GM21526 (cell line): ENCODE data around the gene PMP22.
"Not testable (repeated sequence)": the region's sequence is repeated elsewhere in the genome, so short reads cannot be mapped to it uniquely, and the experiment has no call there.

Experiments used
- ATAC-seq: cut with Tn5 transposase; IDR thresholded peaks from one replicate; pipeline ENCODE4 v1.9.1; 2021; ENCODE audit warnings: moderate library complexity; ENCODE audit not compliant: unreplicated experiment, low FRiP score

Gene PMP22

GRCh38 chr17:15220785-15221184 lies 44.3 kb downstream of the PMP22 start:
- no peak for ATAC-seq

GRCh38 chr17:15216481-15216880 lies 48.6 kb downstream of the PMP22 start:
- no peak for ATAC-seq

GRCh38 chr17:15213381-15214087 lies 51.6 kb downstream of the PMP22 start:
- ATAC-seq, result no peak

GRCh38 chr17:15210247-15210646 lies 54.9 kb downstream of the PMP22 start:
- ATAC-seq, result no peak

GRCh38 chr17:15203062-15203461 lies 62.1 kb downstream of the PMP22 start:
- ATAC-seq, result not testable (repeated sequence)

DNA sequence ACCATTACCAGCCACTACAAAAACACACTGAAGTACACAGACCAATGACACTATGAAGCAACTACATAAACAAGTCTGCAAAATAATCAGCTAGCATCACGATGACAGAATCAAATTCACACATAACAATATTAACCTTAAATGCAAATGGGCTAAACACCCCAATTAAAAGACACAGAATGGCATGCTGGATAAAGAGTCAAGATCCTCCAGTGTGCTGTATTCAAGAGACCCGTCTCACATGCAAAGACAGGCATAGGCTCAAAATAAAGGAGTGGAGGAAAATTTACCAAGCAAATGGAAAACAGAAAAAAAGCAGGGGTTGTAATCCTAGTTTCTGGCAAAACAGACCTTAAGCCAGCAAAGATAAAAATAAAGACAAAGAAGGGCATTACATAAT lies 64.6 kb downstream of the PMP22 start:
- ATAC-seq, result not testable (repeated sequence)

DNA sequence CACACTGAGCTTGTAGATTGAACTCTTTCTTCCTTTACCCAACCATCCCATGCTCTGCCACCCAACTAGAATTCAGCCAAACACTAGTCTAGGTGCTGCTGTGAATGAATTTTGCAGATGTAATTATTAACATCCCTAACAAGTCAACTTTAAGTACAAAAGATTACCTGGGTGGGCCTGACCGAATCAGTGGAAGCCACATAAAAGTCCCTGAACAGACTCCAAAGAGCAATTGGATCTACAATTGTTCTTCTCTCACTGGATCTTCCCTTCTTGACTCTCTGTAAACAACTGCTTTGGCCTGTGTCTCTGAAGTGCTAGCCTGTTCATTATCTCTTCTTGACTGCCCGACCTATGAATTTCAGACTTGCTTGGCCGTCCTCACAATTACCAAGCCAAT lies 67.9 kb downstream of the PMP22 start:
- ATAC-seq, result no peak

DNA sequence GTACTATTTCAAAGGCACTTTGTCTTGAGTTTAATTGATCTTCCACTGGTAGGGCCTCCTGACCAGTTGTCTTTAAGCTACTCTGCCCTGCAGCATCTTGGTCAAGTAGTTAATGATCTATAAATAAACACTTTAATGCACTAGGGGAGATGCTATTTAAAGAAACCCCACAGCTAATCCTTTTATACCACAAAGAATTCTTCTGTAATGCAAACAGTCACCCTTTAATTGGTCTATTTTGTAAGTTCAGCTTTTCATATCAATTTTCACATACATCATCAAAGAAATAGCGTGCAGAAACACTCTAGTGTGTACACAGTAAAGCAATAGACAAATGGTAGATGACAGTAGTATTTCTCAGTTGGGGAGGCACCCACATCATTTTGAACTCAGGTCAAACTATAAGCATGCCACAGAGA lies 70.3 kb downstream of the PMP22 start:
- ATAC-seq, result no peak

DNA sequence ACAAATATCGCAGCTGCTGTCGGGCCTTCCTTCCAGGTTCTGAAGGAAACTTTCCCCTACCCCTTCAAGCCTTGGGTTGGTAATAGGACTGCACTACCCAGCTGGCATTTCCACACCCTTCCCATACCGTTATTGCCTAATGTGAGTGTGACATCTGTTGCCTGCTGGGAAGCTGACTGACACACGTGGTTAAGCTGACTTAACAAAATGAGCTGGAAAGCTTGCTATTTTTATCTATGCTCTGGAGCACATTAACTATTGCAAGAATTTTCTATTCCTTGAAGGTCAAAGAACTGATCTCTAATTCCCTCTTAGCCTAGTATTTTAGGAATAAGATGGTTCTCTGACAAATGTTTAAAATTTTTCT lies 79.5 kb downstream of the PMP22 start:
- no peak for ATAC-seq

DNA sequence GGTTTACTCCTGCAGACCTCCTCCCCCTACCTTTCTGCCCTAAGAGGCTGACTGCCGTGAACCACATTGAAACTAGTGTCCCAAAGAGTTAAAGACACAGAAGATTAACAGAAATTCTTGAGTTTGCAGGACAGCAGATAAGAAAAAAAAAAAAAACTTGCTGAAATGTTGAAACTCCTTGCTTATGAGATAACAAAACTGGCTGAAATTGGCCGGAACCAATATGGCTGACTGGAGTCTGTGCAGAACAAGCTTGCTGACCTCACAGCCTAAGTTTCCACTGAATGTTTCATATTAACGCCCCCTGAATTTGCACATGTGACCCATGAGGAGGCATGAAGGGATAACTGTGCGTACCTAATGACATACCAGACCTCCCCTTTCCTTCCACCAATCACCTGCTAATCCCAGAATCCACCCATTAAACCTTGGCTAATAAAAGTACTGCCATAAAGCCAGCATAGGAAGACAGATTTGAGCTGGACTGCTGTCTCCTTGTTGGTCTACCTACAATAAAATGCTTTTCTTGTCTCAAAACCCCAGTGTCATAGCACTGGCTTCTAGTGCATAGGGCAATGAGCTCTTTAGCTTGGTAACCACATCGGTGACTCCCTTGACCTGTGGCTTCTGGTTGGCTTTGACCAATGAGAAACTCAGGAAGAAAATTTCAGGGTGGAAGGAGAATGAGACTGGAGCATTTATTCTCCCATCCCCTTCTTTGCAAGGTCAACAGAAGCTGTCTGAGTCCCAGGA lies 80.1 kb downstream of the PMP22 start:
- no peak for ATAC-seq

DNA sequence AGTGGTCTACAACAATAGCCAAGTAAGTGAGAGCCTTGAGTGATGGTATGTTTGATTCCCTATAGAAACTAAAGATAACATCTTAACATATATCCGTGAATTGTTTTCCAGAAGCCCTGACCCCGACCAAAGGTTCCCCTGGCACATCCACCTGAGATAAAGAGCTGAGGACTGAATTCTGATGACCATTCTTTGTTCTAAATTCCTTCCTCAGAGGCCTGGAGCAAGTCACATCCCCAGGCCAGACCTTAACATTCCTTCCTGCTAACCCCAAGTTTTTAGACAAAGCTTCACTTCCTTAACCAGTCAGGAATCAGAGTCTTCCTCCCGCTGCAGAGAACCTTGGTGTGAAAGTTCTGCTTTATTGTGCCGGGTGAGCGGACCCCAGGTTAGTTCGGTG lies 83.3 kb downstream of the PMP22 start:
- no peak for ATAC-seq

DNA sequence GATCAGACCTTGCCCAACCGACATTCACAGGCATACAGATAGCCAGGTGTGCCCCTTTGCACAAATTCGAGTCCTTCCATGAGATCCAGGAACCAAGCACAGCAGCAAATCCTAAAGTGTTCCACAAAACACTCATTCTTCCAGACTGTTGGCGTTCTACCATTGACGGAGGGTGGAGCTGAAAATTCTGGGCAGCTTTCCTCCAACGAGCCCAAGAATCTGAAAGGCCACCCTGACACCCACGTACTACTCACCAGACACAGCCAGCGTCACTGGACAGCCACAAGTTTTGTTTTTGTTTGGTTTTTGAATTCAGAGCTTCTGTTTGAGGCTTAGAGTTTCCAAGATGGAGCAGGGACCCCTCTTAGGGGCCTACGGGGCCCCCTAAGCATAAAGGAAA lies 83.8 kb downstream of the PMP22 start:
- ATAC-seq, result no peak

DNA sequence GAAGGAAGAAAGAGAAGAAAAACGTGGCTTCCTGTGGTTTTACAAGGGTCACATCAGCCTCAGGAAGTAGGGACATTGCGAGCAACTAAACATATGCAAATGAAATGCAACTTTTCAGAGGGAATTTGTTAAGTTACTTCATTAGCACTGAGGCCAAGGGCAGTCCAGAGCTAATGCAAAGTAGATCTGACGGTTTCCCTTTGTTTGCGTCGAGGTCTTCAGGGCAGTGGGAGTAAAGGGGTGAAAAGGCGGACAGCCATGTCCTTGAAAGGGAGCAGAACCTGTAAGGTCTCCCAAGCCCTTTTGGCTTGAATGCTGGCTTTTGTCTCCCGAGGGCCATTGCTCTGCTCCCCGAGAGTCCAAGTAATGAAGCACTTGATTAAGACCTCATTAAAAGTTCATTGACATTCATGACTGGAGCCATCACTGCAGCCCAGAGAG lies 85.0 kb downstream of the PMP22 start:
- ATAC-seq, result no peak
